ENCODE data around the gene BBS2.

BBS2 gene

GRCh38 chr16:56519459-56520250, at the start of gene BBS2:
BBS2 (minus strand) TSS chr16:56520024; CDS start chr16:56519862, 162 bp downstream.
- H3K4me3 ChIP-seq (ENCODE audit: low read length) = peak within 1 kb of the TSS; percentile 80
- no peak for TF ChIP-seq ZNF274 (IDR thresholded peaks at IDR 0.05; ENCODE audit: low read depth, low read length)

- H3K4me3 ChIP-seq (ENCODE audit: low read length) = no peak within 1 kb of the TSS
- no peak for TF ChIP-seq ZNF274 (IDR thresholded peaks at IDR 0.05; ENCODE audit: low read depth, low read length)
Observed at GRCh38 chr16:56564793-56565477, 45.1 kb upstream of the BBS2 start, which contains the start of gene MT4. MT4 (plus strand) TSS chr16:56565073; CDS start chr16:56565129, 56 bp downstream.

- TF ChIP-seq ZNF274 (IDR thresholded peaks at IDR 0.05; ENCODE audit: low read depth, low read length) = no peak
Observed at GRCh38 chr16:56561126-56561525, 41.3 kb upstream of the BBS2 start.

GRCh38 chr16:56560447-56560846, 40.6 kb upstream of the BBS2 start:
- no peak overlapping the region for H3K4me3 ChIP-seq (ENCODE audit: low read length)
- TF ChIP-seq ZNF274 (IDR thresholded peaks at IDR 0.05; ENCODE audit: low read depth, low read length) = no peak

More at GRCh38 chr16:56561126-56561525, 41.3 kb upstream of the BBS2 start:
- no peak overlapping the region for H3K4me3 ChIP-seq (ENCODE audit: low read length)

GRCh38 chr16:56559109-56559508, 39.3 kb upstream of the BBS2 start:
- no peak for TF ChIP-seq ZNF274 (IDR thresholded peaks at IDR 0.05; ENCODE audit: low read depth, low read length)
- H3K4me3 ChIP-seq (ENCODE audit: low read length) = no peak overlapping the region

GRCh38 chr16:56558024-56558747, 38.4 kb upstream of the BBS2 start:
- no peak overlapping the region for H3K4me3 ChIP-seq (ENCODE audit: low read length)
- no peak for TF ChIP-seq ZNF274 (IDR thresholded peaks at IDR 0.05; ENCODE audit: low read depth, low read length)

GRCh38 chr16:56554441-56554840, 34.6 kb upstream of the BBS2 start:
- TF ChIP-seq ZNF274 (IDR thresholded peaks at IDR 0.05; ENCODE audit: low read depth, low read length) = no peak
- no peak overlapping the region for H3K4me3 ChIP-seq (ENCODE audit: low read length)

- no peak for TF ChIP-seq ZNF274 (IDR thresholded peaks at IDR 0.05; ENCODE audit: low read depth, low read length)
- H3K4me3 ChIP-seq (ENCODE audit: low read length) = no peak overlapping the region
Observed at GRCh38 chr16:56551796-56552738, 32.2 kb upstream of the BBS2 start.

- no peak for TF ChIP-seq ZNF274 (IDR thresholded peaks at IDR 0.05; ENCODE audit: low read depth, low read length)
- H3K4me3 ChIP-seq (ENCODE audit: low read length) = no peak overlapping the region
Observed at GRCh38 chr16:56549744-56550385, 30.0 kb upstream of the BBS2 start.

GRCh38 chr16:56549161-56549560, 29.3 kb upstream of the BBS2 start:
- no peak for TF ChIP-seq ZNF274 (IDR thresholded peaks at IDR 0.05; ENCODE audit: low read depth, low read length)
- H3K4me3 ChIP-seq (ENCODE audit: low read length) = no peak overlapping the region

- TF ChIP-seq ZNF274 (IDR thresholded peaks at IDR 0.05; ENCODE audit: low read depth, low read length) = no peak
- H3K4me3 ChIP-seq (ENCODE audit: low read length) = no peak overlapping the region
Observed at GRCh38 chr16:56547949-56548567, 28.2 kb upstream of the BBS2 start.

GRCh38 chr16:56547120-56547948, 27.5 kb upstream of the BBS2 start:
- H3K4me3 ChIP-seq (ENCODE audit: low read length) = no peak overlapping the region

More at GRCh38 chr16:56547120-56547948, 27.5 kb upstream of the BBS2 start:
- no peak for TF ChIP-seq ZNF274 (IDR thresholded peaks at IDR 0.05; ENCODE audit: low read depth, low read length)

Data from GM08714 (cell line).